ENCODE data around the gene NAA15.
"Not testable (repeated sequence)": the region's sequence is repeated elsewhere in the genome, so short reads cannot be mapped to it uniquely, and the experiment has no call there.

Gene NAA15

DNA sequence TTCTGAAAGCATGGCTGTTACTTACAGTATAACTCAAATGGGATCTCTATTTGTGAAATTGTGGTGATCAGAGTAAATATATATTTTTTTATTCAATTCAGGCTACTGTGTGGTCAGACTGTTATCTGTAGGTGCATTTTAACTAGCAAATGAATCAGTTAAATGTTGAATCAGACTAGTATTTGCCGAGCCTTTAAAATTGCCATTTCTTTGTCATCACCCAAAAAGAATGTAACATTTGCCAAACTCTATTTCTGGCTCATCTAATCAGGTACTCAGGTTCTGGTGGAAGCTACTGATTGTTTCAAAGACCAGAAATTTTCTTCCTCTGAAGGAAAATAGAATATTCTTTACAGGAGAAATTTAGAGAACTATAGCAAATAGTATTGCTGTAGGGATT is 1.8 kb upstream of the NAA15 start:
- DNase-seq: no peak

DNA sequence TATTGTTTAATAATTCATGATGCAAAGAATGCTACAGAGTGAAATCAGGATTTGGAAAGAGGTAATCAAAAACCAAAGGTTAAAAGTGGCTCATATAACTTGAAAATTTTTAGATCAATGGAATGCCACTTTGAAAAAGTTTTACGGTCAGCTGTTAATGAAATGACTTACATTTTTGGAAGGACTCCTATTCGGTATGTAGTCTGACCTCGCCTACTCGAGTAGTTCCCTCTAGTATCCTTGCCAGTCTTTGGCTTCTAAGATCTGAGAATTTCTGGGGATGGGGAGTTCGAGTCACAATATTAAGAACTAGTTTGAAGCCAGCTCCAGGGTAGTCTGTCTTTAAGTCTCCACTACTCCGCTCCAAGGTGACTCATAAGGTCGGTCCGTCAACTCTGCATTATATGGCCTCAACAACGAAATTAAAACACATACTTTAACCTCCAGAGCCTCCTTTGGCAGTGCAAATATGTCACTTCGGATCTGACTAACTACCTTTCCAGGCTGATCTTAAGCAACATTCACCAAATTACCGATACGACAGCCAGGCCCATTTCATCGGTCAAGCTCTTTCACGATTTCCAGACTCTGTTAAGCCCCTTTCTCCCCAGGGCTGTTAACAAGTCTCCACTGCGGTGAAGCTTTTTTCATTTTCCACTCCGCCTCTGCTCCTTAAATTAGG is 733 bp upstream of the NAA15 start:
- no peak for DNase-seq

DNA sequence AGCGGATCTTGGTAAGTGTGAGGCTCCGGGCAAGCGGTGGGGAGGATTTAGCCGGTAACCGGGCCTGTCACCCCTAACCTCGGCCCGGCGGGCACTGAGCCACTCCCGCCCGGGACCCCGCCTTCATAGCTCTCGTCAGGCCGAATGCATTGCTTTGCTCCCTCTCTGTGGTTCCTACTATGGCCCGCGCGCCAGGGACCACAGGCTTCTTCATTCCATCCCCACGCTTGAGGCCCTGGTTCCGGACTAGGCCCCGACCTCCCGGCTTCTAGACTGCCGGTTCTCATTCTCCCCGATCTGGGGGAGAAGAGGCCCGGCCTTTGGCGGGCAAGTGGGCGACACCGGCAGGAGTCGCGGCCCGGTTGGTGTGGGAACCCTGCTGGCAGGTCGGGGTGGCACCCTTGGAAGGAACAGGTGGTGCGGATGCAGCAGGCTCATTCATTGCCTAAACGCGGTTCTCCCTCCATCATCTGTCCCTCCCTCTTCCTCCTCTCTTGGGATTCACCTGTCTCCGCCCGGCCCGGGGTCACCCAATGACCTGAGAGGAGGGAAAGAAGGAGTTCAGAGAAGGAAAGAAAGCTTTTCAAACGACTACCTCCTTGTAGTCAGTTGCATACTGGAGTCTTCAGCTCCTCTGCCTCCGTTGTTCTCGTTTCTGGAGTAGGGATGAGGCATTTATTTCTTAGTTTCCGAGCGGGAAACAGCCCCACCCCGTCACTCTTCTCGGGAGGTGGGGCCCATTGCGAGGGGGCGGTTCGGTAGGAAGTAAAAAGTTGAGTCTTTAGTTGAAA is 711 bp downstream of the NAA15 start, which contains the start of gene NDUFC1:
Gene NDUFC1 (minus strand): TSS at position 657 of the 791 bp plus-strand sequence. CDS start 6,679 bp downstream, outside the sequence.
- DNase-seq: peak; percentile 16

DNA sequence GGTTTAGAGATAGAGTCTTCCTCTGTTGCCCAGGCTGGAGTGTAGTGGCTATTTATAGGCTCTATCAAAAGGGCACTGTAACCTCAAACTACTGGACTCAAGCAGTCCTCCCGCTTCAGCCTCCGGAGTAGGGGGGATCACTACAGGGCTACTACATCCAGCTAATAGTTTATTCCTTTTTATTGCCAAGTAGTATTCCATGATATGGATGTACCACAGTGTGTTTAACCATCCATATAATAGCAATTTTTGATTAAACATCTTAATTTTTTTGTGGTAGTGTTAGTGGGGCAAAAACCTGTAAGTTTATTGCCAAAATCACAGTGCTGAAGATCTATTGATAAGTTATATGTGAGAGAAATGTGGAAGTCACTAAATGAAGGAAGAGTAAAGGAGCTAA is 3.6 kb downstream of the NAA15 start:
- DNase-seq: no peak

DNA sequence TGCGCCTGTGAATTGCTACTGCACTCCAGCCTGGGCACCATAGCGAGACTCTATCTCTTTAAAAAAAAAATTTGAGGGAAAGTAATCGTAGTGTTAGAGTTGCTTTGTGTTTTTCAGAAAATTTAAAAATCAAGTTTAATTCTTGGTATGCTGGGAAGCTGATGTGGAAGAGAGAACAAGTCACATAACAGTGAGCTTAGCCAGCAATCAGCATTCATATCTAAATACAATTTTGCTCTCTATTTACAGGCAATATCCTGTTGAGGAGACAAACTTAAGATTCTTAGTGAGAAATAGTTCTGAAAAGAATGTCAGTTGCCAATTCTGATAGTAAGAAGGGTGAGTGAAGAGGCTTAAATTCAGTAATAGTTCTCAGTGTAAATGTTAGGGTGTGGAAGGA is 10.6 kb downstream of the NAA15 start:
- no peak for DNase-seq

DNA sequence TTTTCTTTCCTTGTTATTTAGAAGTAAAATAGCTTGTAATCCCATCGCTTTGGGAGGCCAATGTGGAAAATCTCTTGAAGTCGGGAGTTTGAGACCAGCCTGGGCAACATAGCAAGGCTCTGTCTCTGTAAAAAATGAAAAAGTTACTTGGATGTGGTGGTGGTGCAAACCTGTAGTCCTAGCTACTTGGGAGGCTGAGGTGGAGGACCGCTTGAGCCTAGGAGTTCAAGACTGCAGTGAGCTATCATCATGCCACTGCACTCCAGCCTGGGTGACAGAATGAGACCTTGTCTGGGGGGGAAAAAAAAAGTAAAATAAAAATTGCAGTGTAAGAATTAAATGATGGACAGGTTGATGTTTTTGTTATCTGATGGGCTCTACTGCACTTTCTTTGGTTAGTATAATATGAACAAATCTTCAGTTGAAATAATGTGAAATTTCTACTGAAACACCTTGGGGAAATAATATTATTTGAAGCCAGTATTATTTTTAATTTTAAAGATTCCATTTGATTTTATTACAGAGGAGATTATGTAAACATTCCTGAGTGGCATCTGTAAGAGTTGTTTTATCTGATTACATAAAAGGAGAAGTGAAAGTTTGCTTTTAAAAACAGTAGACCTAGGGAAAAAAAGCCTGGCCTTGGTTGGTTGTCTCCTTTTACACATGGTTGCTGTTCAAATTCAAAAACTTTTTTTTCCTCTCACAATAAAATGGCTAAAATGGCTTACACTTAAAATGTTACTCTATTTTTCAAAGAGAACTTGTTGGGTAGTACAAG is 11.4 kb downstream of the NAA15 start:
- DNase-seq: no peak

DNA sequence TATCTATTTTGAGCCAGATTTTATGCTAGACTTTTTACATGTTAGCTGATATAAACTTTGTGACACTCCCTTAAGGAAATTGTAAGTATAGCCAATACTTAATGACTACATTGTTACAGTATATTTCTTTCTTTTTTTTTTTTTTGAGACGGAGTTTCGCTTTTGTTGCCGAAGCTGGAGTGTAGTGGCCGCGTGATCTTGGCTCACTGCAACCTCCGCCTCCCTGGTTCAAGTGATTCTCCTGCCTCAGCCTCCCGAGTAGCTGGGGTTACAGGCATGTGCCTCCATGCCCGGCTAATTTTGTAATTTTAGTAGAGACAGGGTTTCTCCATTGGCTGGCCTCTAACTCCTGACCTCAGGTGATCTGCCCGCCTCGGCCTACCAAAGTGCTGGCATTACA is 12.1 kb downstream of the NAA15 start:
- not testable (repeated sequence) for DNase-seq

DNA sequence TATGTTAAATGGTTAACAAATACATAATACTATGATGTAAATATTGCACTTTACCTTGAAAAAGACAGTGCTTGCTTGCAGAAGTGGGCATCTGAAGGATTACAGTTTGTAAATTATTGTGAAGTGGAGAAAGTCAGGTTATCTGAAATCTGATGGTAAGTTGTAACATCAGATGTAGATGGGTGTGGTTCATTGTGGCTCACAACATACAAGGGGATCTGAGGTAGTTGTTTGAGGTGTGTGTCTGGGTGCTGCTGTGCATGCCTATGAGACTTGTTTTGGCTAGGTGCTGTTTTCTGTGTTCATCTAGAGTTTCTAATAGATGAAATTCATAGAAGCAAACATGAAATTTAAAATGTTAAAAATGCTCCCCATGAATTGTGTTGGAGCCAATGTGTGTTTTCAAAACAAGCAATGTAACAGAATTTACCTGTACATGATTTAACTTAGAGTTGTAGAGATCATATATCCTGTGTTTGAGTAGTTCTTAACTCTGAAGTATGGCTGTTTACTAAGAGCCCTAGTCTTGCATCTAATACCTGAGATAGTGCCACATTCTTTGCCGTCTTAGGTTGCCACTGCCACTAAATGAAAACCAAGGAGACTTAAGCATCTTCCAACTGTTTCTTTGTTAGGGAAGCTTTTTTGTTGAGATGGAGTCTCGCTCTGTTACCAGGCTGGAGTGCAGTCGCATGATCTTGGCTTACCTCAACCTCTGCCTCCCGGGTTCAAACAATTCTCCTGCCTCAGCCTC is 12.9 kb downstream of the NAA15 start:
- no peak for DNase-seq

DNA sequence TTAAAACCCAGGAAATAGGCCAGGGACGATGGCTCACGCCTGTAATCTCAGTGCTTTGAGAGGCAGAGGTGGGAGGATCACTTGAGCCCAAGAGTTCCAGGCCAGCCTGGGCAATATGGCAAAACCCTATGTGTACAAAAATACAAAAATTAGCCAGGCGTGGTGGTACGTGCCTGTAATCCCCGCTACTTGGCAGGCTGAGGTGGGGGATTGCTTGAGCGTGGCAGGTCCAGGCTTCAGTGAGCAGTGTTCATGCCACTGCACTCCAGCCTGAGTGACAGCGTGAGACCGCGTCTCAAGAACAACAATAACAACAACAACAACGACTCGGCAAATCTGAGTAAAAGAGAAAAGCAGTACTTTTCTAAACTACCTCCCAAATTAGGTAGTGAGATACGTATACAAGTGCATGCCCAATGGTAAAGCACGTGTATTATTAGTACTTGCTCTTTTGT is 13.9 kb downstream of the NAA15 start:
- DNase-seq: no peak

DNA sequence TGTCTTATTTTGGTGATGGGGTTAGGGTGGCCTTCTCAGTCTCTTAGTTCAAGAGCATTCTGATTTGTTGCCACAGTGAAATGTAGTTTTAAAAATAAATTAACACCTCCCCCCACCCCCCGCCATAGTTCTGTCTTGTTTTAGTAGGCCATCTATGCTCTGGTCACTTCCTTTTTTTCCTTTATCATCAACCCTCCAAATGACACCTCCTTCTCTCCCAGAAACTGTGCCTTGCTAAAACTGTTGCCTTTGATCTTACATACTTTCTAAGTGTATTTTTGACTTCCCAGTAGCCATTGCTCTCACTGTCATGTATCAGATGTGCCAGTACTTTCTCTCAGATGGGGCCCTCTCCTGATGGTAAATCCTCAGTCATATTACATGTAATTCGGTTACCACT is 15.4 kb downstream of the NAA15 start:
- DNase-seq: no peak

DNA sequence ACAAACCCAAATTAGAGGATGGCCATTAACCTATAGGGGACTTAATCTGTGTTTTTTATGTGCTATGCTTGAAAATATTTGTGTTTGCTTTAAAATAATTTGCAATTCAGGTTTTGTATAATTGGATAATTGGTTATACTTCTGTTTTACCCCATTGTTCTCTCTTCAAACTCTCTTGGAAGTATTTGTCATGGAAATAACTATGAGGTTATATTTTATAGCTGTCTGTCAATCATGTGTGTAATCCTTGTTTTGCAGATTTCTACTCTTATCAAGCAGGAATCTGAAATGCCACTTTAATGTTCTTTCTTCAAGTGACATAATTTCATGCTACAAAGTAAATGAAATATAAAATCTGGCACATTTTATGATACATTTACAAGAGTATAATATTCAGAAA is 16.3 kb downstream of the NAA15 start:
- no peak for DNase-seq

DNA sequence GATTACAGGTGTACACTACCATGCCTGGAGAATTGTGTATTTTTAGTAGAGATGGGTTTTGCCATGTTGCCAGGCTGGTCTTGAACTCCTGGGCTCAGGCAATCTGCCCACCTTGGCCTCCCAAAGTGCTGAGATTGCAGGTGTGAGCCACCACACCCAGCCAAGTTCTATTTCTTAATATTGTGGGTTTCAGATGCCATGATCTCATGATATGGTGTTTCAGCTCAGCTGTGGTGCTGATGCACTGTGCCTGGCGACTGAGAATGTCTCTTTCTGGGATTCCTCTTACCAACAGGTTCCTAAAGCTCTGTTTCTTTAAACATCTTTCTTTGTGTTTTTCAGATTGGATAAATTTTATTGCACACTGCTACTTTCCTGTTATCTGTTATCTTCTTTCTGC is 18.3 kb downstream of the NAA15 start:
- DNase-seq: no peak

DNA sequence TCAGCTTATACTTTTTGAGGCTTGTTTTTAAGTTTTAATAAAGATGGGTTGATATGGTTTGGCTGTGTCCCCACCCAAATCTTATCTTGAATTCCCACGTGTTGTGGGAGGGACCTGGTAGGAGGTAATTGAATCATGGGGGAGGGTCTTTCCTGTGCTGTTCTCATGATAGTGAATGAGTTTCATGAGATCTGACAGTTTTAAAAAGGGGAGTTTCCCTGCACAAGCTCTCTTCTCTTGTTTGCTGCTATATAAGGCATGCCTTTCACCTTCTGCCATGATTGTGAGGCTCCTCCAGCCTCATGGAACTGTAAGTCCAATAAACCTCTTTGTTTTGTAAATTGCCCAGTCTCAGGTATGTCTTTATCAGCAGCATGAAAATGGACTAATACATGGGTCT is 20.8 kb downstream of the NAA15 start:
- not testable (repeated sequence) for DNase-seq

DNA sequence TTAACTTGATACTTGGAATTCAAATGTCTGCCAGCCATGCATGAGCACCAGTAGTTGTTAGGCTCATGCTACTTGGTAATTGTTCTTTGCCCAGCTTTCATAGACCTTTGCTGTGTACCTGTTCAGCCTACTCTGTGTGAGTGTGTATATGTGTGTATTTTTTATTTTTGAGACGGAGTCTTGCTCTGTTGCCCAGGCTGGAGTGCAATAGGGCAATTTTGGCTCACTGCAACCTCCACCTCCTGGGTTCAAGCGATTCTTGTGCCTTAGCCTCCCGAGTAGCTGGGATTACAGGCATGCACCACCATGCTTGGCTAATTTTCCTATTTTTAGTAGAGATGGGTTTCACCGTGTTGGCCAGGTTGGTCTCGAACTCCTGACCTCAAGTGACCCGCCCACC is 21.2 kb downstream of the NAA15 start:
- DNase-seq: not testable (repeated sequence)

DNA sequence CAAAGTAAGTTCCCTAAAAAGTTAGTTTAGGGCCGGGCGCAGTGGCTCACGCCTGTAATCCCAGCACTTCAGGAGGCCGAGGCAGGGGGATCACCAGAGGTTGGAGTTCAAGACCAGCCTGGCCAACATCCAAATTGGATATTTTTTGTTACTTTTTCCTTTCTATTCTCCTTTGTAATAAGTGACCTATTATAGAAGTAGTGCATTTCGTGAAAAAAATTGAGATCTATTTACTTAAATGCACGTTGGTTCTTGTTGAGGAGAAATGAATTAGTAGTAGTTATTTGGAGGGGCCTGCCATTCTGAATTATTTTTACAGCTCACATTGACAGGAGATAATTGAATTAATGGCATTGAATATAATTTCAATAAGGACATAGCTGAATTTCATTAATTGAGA is 23.3 kb downstream of the NAA15 start:
- DNase-seq: no peak

DNA sequence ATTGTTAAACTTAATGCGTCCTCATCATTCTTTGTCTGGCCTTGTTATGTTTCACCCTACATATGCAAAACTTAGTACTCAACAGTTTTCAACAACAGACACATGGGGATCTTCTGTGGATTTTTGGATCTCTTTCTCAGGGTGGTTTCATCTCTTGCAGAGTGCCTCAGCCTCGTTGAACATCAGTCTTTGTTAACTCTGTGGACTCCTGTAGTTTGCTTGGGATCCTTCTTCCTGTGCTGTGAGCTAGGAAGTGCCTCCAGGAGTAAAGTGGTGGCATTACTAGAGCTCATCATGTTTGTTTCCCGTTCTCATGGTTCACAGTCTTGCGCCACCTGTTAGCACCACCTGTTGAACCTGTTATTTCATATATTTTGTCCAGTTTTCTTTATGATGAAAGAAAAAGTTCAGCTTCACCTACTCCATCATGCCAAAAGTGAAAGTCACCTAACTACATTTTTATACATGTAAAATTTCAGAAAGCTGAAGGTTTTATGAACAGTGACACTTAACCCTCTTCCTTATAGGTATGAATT is 28.4 kb downstream of the NAA15 start:
- no peak for DNase-seq

DNA sequence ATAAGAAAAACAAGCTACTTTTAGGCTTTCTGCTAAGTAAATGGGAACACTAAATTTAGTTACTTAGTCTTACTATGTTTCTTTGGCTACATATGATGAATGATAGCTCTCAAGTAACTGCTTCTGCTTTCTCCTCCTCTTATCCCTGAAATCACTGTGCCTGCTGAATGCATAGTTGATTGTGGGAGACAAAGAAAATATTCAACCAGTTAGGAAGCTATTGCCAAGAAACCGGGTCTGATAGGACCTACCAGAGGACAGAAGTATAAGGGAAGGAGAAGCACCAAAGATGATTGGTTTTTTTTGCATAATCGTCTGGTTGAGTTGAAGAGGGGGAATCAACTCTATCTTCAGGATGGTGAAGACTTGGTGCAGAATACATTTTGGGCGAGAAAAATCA is 29.0 kb downstream of the NAA15 start:
- no peak for DNase-seq

DNA sequence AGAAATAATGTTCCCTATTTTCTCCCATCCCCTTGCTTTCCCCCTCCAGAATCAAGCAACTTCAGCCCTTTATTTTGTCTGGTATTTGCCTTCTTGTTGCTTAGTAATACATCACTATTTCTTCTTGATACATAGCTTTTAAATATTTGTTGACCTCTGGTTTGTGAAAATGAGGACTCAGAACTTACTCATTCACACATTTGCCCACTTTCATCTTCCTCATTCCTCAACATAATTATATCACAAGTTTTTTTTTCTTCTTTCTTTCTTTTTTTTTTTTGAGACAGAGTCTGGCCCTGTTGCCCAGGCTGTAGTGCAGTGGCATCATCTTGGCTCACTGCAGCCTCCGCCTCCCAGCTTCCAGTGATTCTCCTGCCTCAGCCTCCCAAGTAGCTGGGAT is 29.9 kb downstream of the NAA15 start:
- no peak for DNase-seq

DNA sequence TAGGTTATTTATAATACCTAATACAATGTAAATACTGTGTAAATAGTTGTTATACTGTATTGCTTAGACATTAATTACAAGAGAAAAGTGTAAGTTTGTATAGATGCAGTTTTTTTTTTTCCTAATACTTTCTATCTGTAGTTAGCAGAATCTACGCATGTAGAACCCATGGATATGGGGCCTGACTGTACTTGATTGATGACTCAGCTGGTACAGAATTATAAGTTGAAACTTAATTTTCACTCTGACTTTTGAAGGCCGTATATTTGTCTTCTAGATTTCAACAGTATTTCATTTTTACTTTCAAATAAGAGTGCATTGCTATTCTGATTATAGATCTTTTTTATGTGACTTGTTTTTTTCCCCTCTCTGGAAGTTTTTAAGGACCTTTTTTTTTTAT is 31.7 kb downstream of the NAA15 start:
- DNase-seq: no peak

DNA sequence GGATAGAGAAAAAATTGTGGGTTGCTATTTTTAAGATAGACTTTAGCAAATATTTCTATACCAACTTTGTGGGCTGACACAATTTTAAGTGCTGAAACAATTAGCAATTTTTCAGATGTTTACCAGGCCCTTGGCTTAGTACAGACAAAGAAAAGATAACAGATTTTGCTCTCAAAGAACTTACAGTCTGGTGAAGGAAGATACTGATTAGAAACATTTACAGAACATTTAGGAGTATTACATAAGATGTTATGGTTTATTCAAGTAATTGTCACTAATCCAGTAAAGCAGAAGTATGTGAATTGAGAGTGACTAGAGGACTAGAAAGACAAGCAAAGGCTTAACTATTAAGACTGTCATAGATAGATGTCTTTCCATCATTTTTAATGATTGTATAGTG is 36.3 kb downstream of the NAA15 start:
- no peak for DNase-seq

DNA sequence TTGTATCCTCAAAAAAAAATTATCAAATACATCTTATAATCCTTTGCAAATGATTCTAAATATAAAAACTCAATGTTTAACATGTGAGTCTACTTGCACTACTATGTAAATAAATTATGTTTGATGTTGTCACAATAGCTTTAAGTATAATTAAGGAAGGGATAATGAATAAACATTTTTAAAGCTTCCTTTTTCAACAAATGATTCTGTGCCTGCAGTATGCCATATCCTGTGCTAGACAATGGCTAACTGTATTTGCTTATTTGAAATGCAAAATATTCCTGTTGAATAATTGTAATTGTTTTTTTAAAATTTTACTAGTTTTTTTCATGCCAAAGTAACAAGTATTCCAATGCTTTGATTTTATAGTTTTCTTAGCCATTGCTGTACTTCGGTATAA is 60.0 kb downstream of the NAA15 start:
- no peak for DNase-seq

DNA sequence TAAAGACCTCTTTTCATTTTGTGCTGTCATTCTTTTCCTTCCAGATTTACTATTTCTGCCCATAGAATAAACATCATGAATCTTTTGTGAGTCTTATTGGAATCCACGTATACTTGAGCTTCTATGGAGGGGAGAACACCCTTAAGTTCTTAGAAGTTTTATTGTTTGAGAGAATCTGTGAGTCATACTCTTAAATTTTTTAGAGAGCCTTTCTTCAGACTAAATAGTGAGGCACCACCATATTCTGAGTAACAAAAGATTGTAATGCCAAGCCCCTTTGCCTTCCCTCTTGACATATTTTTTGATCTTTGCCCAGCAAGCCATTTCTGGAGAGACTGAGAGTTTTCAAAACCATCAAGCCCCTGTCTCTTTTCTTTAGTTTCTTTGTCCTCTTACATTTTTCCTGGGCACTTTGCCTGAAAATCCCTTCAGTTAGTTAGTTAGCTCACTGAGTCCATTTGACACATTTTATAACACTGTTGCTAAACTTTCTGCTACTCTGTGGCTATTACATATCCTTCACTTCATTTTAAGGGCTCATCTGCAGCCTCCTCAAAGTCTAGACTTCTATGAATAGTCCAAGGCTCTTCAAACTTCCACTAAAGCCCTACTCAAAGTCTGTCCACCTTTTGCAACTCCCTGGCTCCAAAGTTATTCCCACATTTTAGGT is 66.3 kb downstream of the NAA15 start:
- no peak for DNase-seq
